ENCODE measurements around the gene NCF4. TPM values are rescaled to one million over a fixed set of nuclear protein-coding genes. Genes with fewer than 3 reads are reported as not detected.

NCF4 gene
- total RNA-seq, 1 donor from 2014 or later, result 13.7 TPM

- intact Hi-C loops (cut with DNase I), result no loop called here
- DNase-seq (ENCODE audit: low spot score in 2 of 2), result no peak
- H3K4me1 ChIP-seq, result no peaks in the 10 kb centered on the region
- H3K27me3 ChIP-seq, result no peaks in the 10 kb centered on the region
- H3K4me3 ChIP-seq, result no peak overlapping the region
- H3K36me3 ChIP-seq, result no peaks in the 10 kb centered on the region
- no peak overlapping the region for H3K27ac ChIP-seq
- peaks cover 0 to 10% of the 10 kb centered on the region in 2 donors for H3K9me3 ChIP-seq
- TF ChIP-seq, protein P1, sequence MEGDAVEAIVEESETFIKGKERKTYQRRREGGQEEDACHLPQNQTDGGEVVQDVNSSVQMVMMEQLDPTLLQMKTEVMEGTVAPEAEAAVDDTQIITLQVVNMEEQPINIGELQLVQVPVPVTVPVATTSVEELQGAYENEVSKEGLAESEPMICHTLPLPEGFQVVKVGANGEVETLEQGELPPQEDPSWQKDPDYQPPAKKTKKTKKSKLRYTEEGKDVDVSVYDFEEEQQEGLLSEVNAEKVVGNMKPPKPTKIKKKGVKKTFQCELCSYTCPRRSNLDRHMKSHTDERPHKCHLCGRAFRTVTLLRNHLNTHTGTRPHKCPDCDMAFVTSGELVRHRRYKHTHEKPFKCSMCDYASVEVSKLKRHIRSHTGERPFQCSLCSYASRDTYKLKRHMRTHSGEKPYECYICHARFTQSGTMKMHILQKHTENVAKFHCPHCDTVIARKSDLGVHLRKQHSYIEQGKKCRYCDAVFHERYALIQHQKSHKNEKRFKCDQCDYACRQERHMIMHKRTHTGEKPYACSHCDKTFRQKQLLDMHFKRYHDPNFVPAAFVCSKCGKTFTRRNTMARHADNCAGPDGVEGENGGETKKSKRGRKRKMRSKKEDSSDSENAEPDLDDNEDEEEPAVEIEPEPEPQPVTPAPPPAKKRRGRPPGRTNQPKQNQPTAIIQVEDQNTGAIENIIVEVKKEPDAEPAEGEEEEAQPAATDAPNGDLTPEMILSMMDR (IDR thresholded peaks at IDR 0.05), result no peak
Measured at GRCh38 chr22:36886016-36886415, 25.2 kb downstream of the NCF4 start.

GRCh38 chr22:36887162-36887561, 26.4 kb downstream of the NCF4 start:
- no peaks in the 10 kb centered on the region for H3K4me1 ChIP-seq
- no peak for DNase-seq (ENCODE audit: low spot score in 2 of 2)
- H3K9me3 ChIP-seq, result no peaks in the 10 kb centered on the region
- H3K4me3 ChIP-seq, result no peak overlapping the region
- no peaks in the 10 kb centered on the region for H3K36me3 ChIP-seq
- TF ChIP-seq, protein P1 (IDR thresholded peaks at IDR 0.05), result no peak
- no peak overlapping the region for H3K27ac ChIP-seq
- intact Hi-C loops (cut with DNase I), result no loop called here
- no peaks in the 10 kb centered on the region for H3K27me3 ChIP-seq

GRCh38 chr22:36891646-36892045, 30.8 kb downstream of the NCF4 start:
- TF ChIP-seq, protein P1 (IDR thresholded peaks at IDR 0.05), result no peak
- Histone ChIP-seq H3K27me3 (no peaks in the 10 kb centered on the region), H3K36me3 (no peaks in the 10 kb centered on the region), H3K9me3 (peaks cover 0 to 8% of the 10 kb centered on the region in 2 donors), H3K4me1 (no peaks in the 10 kb centered on the region), H3K27ac (no peak overlapping the region), H3K4me3 (no peak overlapping the region)
- no peak for DNase-seq (ENCODE audit: low spot score in 2 of 2)
- intact Hi-C loops (cut with DNase I), result no loop called here

- TF ChIP-seq, protein P1 (IDR thresholded peaks at IDR 0.05), result no peak
- DNase-seq (ENCODE audit: low spot score in 2 of 2), result no peak
- no peaks in the 10 kb centered on the region for H3K27me3 ChIP-seq
- intact Hi-C loops (cut with DNase I), result no loop called here
- H3K27ac ChIP-seq, result no peak overlapping the region
- H3K9me3 ChIP-seq, result peaks cover 0 to 8% of the 10 kb centered on the region in 2 donors
- H3K4me1 ChIP-seq, result no peaks in the 10 kb centered on the region
- no peaks in the 10 kb centered on the region for H3K36me3 ChIP-seq
- no peak overlapping the region for H3K4me3 ChIP-seq
Measured at GRCh38 chr22:36892292-36892691, 31.5 kb downstream of the NCF4 start.

DNA sequence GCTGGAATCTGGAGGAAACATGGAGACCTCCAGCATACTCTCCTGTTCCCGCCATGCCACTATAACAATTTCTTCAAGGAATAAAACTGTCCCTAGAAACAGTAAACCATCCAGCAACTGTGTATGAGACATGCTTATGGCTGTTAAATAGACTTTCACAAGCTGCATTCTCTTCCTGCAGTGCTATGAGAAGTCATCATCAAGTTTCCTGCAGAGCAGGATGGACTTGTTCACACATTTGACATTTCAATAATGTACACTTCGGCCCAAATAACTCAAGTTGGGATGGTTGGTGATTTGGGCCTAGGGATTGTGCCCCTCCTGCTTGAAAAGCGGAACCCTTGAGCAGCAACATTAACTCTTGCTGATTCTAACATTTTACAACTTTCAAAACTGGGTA, 32.5 kb downstream of the NCF4 start:
- Histone ChIP-seq H3K27ac (no peak overlapping the region), H3K36me3 (no peaks in the 10 kb centered on the region), H3K9me3 (peaks cover 0 to 12% of the 10 kb centered on the region in 2 donors), H3K4me1 (no peaks in the 10 kb centered on the region), H3K27me3 (no peaks in the 10 kb centered on the region), H3K4me3 (no peak overlapping the region)
- intact Hi-C loops (cut with DNase I), result no loop called here
- TF ChIP-seq, protein P1 (IDR thresholded peaks at IDR 0.05), result no peak
- no peak for DNase-seq (ENCODE audit: low spot score in 2 of 2)

- no peaks in the 10 kb centered on the region for H3K4me1 ChIP-seq
- H3K27ac ChIP-seq, result no peak overlapping the region
- H3K9me3 ChIP-seq, result peaks cover 0 to 12% of the 10 kb centered on the region in 2 donors
- intact Hi-C loops (cut with DNase I), result no loop called here
- no peak for DNase-seq (ENCODE audit: low spot score in 2 of 2)
- TF ChIP-seq, protein P1 (IDR thresholded peaks at IDR 0.05), result no peak
- no peak overlapping the region for H3K4me3 ChIP-seq
- no peaks in the 10 kb centered on the region for H3K36me3 ChIP-seq
- H3K27me3 ChIP-seq, result no peaks in the 10 kb centered on the region
Measured at GRCh38 chr22:36894266-36894665, 33.5 kb downstream of the NCF4 start.

Data from ascending aorta (tissue), 2 donors.